Midbrain (tissue), 1 donor: ENCODE results near the gene PTPRN2.

Source experiments
- DNase-seq: peaks from one replicate; lab custom pipeline; 2025; lab: John Stamatoyannopoulos, UW

PTPRN2 gene

DNA sequence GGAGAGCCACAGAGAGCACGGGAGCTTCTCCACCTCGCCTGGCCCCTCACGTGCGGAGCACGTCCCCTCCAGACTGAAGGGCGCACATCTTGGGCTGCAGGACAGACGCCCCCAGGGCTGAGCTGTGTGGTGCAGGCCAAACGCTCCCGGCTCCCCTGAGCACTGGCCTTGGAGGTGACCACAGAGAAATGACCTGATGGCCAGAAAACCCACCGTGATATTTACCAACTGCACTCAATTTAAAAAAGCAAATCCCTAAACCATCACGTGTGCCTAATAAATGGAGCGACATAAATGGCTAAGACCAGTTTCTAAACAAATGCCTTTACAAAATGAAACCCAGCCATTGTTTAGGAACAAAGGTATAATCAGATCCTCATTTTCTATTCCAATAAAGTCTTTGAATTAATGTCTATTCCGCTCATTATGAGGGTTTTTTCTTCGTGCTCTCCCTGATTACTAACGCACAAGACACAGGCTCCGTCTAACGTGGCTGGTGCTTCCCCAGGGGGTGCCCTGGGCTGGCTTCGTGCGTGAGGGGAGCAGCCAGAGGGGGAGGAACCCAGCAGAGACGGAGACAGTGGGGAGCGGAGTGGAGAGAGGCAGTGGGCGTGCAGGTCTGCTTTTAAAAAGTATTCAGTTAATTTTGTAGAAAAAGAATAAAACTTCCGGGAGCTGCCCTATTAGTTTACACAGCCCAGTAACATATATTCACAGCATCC lies 1060.5 kb downstream of the PTPRN2 start:
- DNase-seq = no peak

DNA sequence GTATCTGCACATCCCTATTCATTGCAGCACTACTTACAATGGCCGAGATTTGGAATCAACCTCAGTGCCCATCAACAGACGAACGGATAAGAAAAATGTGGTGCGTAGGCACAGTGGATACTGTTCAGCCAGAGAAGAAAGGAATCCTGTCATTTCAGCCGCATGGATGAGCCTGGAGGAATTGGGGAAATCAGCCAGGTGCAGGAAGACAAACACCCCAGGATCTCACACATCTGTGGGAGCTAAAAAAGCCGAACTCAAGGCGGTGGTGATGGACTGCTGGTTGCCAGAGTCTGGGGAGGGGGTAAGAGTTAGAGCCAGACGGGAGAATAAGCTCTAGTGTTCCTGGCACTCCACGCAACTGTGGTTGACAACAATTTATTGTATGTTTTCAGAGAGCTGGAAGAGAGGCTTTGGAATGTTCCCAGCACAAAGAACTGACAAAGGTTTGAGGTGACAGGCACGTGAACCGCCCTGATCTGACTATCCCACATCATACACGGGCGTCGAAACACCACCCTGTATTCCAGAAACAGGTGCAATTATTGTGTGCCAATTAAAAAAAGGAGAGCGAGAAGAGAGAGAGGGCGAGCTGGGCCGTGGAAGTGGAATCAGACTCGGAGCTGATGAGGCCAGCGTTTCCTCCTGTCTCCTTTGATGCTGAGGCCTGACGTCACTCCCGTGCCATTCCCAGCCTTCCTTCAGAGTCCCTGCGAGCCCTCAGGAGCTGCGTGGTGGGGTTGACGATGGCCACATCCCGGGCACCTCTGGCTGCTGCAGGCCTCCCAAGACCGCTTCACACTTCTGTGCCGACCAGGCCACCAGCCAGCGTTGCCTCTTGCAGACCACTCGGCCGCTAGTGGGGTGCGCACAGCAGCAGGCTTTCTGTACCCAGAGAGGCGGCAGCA lies 1061.4 kb downstream of the PTPRN2 start:
- no peak for DNase-seq

DNA sequence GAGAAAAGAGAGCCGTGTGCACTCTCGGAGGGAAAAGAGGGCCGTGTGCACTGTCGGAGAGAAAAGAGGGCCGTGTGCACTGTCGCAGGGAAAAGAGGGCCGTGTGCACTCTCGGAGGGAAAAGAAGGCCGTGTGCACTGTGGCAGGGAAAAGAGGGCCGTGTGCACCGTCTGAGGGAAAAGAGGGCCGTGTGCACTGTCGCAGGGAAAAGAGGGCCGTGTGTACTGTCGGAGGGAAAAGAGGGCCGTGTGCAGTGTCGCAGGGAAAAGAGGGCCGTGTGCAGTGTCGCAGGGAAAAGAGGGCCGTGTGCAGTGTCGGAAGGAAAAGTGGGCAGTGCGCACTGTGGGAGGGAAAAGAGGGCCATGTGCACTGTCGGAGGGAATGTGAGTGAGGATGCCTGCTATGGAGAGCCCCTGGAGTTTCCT lies 1062.1 kb downstream of the PTPRN2 start:
- no peak for DNase-seq

DNA sequence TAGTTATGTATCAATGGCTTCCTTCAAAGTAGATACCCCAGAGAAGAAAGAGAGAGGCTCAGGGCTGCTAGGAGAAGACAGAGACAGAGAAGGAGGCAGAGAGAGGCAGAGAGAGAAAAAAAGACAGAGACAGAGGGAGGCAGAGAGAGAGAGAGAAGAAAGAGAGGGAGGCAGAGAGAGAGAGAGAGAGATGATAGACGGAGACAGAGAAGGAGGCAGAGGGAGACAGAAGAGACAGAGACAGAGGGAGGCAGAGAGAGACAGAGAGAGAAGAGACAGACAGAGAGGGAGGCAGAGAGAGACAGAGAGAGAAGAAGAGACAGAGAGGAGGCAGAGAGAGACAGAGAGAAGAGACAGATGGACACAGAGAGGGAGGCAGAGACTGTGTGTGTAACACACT lies 1062.9 kb downstream of the PTPRN2 start:
- no peak for DNase-seq

DNA sequence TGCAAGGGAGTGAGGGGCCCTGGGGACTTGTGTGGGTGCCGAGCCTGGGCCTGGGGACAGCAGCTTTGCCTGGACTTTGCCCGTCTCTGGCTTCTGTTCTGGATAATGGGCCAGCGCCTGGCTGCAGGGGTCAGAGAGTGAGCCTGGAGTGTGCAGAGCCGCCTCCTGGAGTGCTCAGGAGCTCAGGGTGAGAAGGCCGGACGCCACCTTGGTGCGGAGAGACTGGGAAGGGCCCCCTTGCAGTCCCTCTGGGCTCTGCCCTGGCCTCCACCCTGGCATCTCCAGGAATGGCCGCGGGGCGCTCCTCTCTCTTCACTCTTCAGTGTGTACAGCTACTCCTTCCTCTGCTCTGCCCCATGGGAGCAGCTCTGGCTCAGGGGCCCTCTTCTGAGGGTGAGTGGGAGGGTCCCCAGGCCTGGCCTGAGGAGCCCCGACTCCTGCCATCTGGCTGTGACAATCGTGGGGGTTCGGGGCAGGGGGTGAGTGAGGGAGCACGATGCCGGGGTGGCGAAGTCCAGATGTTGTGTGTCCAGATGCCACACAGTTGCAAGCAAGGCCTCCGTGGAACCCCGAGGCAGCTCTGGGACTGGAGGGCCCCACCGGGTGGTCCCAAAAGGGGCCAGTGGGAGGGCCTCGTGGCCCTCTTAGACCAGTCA lies 1063.7 kb downstream of the PTPRN2 start:
- no peak for DNase-seq

DNA sequence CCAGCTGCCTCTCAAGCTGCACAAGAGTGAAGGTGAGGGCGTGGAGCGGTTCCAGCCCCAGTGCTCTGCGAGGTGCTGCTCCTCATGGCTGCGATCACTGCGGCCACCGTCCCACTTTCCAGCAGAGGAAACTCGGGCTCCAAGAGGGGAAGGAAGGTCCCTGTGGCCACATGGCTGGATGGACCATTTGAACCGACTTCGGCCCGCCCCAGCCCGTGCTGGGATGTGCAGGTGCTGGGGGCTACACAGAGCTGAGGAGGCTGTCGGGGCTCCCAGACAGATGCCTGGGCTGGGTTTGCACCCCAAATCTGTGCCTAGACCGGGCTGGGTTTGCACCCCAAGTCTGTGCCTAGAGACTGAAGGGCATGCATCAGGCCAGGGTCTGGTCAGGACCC lies 1064.3 kb downstream of the PTPRN2 start:
- no peak for DNase-seq

DNA sequence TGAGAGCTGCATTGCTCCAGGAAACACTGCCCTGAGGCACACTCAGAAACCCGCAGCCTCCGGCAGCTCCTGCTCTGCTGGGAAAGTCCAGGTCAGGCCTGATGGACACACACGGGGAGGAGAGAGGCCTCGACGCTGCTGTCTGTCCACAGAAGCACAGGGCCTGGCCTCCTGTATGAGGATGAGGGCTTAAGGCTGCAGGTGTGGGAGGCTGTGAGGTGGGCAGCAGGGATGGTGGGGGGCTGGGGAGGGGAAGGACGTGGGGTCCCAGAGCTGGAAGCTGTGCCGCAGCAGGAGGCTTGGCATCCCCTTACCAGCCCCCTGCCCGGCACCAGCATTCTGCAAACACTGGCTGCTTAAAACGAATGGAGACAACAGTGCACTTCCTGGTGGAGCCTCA lies 1064.7 kb downstream of the PTPRN2 start:
- no peak for DNase-seq

DNA sequence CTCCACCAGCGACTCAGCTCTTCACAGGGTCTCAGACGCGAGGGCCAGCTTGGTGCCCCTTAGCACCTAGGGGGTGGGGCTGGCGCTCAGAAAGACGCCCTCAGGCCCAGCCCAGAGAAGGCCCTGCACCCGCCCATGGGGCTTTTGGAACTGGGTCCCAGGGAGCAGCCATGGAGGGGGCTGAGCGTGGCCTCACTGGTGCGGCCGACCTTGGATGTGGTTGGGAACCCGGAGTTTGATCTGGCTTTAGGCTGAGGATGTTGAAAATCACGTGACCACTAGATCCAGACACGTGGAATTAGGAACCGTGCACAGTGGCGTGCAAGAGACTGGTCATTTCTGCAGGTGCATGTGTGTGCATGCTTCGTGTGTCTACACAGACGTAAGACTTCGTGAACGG lies 1065.4 kb downstream of the PTPRN2 start:
- no peak for DNase-seq

DNA sequence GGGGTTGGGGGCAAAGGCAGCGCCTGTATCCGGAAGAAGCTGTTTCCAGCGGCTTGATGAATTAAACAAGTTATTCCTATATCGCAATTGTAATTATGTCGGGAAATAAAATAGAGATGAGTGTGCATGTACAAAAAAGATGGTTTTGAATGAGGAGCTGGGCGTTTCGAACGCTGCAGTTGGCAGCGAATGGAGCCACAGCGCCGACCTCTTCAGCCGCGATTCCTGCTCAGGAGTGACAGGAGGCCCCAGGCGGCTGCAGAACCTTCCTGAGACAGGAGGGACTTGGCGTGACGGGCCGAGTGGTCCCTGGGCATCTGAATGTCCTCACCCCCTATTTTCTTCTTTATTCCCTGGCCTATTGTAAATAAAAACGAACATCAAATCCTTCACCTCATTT lies 1065.9 kb downstream of the PTPRN2 start:
- no peak for DNase-seq

DNA sequence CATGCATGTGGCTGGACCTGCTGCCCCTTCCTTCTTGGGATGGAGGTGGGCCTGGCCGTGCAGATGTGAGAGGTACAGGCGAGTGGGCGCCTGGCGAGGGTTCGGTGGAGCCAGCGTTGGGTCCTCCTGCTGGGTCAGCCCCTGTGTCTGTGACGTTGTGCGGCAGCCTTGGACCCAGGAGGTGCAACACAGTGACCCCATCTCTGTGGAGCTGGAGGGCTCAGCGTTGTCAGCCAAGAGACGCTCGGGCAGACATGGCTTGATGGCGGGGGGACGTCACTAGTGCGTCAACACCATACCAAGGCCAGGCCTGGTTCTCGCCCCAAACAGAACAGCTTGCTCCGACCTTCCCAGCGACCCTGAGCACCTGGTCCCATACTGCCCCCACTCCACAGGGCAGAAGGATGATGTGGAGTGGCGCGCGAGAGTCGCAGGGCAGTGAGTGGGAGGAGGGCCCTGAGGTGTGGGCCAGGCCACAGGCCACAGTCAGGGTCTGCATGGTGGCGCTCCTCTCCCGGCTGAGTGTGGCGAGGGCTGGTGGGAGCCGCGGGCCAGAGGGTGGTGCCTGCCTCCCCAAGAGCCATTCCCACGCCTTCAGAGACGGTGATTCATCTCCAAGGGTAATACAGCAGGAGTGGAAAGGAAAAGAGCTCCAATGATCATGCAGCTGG lies 1066.4 kb downstream of the PTPRN2 start:
- DNase-seq = no peak

DNA sequence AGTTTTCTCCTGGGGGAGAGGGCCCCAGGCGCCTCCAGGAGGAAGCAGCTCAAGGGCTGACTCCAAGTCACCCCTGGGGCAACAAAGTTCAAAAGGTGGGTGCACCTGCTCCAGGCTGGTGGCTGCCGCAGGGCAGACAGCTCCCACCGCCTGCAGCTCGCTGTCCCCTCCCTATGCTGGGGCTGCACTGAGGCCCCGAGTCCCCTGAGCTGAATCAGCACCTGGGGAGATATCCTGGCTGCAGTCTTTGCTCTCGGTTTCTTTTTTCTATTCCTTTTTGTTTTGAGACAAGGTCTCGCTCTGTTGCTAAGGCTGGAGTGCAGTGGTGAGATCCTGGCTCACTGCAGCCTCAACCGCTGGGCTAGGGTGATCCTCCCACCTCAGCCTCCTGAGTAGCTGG lies 1067.4 kb downstream of the PTPRN2 start:
- no peak for DNase-seq

DNA sequence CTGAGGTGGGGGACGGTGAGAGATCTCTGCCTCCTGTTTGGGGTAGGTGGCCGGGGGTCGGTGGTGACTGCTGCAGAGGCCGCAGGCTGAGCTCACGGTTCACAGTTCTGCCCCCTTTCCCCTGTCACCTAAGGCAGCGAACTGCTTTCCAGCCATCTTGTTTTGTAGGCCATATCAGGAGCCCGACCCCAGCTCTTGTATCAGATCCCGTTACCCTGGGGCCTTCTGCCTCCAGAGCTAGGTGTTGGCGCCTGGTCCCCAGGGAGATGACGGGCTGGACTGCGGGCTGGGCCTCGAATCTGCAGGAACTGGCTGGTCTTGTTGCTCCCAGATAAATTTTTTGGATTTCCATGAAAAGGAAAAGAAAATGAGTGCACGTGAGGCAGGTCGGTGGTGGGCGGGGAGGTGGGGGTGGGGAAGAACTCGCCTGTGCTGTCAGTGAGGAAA lies 1067.8 kb downstream of the PTPRN2 start:
- DNase-seq = no peak

DNA sequence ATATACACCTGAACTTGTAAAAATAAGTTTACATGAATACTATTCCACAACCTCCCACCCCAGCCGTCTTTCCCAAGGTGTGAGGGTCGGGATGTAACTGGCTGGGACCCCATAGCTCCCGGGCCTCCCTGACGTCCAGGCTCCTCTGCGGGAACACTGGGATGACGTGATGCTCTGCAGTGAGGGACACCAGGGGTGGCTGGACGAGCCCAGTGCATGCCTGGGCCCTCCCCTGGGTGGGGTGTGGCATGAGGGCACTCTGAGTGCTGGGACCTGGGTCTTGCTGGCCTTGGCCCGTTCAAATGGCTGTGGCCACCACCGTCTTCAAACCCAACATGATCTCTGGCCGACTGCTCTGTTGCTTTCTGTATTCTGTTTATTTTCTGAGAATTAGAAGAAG lies 1068.4 kb downstream of the PTPRN2 start:
- no peak for DNase-seq

DNA sequence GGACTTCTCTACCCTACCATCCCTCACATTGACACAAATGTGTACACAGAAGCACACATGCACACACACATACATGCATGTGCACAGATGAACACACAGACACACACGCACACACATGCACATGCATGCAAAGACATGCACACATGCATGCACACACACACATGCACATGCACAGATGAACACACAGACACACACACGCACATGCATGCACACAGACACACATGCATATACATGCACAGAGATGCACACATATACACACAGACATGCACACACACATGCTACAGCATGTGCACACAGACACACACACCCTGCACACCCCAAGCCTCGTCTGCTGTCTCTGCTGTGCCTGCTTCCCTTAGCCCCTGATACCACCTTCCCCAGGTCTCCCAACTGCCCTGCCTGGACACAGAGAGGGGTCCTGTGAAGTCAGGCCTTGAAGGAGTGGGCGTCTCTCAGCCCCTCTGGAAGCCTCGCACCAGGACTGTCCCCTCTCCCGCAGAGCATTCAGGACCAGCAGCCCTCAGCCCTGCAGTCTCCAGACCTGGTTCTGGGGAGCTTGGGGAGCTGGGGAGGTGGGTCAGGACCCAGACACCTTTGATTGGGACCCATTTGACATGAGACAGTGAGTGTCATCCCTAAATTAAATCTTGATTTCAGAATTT lies 1069.0 kb downstream of the PTPRN2 start:
- no peak for DNase-seq

DNA sequence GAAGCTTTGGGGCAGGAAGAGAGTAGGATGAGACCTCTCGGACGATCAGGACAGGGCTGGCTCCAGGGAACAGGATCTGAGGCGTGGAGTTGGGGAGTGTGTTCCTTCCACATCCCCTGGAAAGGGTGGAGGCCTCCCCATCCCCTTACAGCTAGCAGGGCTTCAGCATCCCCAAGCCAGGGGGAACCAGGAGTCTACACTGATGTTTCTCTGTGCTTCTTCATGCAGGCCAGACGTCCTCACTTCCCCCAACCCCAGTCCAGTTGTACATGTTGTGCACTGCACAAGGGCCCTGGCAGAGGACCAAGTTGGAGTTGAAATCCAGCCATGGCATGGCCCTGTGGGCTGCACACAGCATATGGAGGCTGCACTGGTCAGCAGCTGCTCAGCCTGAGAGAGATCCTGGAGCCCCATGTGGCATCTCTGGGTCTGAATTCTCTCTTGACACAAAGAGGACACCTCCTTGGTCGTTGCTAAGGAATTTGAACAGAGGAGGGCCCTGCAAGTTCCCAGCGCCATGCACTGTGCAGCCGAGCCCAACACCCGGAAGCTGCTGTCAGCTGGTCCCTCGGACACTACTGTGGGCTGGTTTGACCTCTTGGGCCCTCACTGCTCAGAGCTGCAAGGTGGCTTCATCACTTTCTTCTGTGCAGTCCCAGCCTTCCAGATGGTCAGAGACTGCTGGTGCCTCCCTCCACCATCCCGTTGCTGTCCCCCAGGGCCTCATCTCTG lies 1069.7 kb downstream of the PTPRN2 start:
- DNase-seq = no peak

DNA sequence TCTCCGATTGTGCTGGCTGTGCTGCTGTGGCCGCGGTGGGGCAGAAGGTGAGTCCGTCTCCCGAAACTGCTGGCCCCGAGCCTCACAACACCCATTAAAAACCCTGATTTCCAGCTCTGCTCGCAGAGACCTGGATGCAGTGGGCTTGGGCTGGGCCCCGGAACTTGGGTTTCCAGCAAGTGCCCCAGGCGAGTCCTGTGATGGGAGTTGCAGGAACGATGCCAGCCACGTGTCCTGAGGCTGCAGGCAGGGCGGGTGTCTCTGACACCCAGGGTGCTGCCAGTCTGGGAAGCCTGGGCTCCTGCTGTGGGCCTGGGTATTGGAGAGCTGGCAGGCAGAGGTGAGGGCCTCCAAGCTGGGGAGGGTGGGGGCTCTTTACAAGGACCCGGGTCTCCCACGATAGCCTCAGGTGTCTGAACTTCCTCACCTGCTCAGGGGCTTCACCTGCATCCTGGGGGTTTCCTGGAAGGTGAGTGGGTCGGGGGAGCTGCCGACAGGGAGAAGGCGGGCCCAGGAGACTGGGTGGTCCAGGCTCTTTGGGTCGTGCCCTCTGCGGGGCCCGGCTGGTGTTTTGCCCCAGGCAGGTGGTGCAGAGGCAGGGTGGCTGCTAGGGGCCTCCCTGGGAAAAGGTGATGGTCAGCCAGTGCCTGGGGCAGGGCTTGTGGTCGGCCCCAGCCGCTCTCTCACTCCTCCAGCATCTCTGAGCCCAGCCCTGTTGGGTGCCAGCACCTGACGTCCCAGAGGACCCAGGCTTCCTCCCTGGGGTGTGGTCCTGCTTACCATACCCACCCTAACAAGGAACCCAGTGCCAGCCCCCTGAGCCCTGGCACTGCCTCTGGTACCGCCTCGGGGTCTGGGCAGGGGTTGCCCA lies 1070.5 kb downstream of the PTPRN2 start:
- DNase-seq = no peak

DNA sequence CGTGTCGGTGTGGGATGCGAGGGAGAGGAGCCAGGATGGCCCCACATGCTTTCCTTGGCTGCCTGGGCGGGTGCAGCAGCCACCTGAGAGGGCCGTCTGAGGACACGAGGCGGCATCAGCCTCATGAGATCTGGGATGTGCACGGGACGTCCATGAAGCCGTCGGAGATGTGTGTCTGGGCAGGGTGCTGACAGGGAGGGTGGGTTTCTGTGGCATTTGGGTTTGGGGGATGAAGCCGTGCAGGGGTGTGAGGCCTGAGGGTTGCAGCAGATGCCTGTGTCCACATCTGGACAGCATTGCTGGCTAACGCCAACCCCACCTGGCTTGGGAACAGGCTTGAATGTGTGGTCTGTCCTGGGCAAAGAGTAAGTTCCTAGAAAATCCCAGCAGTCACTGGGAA lies 1071.3 kb downstream of the PTPRN2 start:
- DNase-seq = no peak

DNA sequence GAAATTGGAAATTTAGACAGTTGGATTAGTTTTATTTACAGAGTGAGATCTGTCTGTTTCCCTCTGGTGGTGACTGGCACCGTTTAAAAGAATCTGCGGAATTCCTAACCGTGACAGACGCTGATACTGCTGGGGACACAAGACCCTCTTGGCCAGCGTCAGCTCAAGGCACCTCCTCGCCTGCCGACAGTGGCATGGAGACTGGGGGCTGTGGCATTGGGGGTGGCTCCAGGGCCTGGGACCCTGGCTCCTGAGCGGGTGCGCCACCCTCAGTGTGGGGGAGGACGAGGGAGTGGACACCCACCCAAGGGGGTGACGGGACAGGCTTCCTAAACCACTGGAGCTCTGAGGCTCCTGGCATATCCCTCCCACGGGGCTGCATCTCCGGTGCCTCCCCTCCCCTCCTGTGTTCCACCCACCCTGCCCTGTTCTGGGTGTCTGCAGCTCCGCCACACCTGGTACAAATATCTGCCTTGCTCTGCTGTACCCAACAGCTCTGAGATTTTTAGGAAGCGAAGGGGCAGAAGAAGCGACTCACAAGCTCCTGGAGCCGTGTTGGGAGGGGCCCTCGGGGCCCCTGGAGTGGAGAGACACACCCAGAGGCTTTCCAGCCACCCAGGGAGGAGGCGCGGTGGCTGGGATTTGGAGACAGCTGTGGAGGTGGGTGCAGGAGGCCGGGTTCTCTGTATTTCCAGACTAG lies 1072.1 kb downstream of the PTPRN2 start:
- no peak for DNase-seq

DNA sequence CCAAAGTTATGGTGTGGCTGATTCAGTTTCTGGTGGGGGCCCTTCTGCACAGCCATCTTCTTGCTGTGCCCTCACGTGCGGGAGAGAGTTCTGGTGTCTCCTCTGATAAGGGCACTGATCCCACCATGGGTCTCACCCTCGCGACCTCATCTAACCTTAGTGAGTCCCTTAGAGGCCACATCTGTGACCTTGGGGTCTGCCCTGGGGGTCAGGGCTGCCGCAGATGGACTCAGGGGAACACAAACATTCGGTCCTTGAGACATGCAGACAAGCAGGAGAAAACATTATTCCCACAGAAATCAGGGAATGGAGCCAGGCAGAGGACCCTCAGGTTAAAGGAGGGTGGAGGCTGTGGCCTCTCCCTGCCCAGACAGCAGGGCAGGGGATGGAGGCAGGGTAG lies 1072.9 kb downstream of the PTPRN2 start:
- no peak for DNase-seq
